H1 (cell line): ENCODE results near the gene GPSM3. TPM values are rescaled to one million over a fixed set of nuclear protein-coding genes. Genes with fewer than 3 reads are reported as not detected.

Experiments used
- CTCF ChIA-PET: fragments of 300-600 bp; sonication (Branson Sonifier 250); formaldehyde crosslinking; loops from one replicate; lab custom pipeline; 2021; ENCODE audit not compliant: partially characterized antibody; lab: Charles Lee
- POLR2A ChIA-PET: fragments of 300-600 bp; sonication (Branson Sonifier 250); formaldehyde crosslinking; loops from one replicate; lab custom pipeline; 2021; ENCODE audit warnings: inconsistent platforms; ENCODE audit not compliant: partially characterized antibody; lab: Charles Lee
- DNase-seq, 2 experiments: peaks; one replicate each; pipeline versions ENCODE4 v3.0.0 to v3.0.0-alpha.2; 2010 to 2022; ENCODE audit warnings: low spot score in 2 of 2, low read depth in 1 of 2, mixed read lengths in 1 of 2
- FAIRE-seq: peaks from 2 replicates; lab custom pipeline; 2011; peaks lifted over from hg19 to GRCh38; lab: Jason Lieb, UNC
- H2AFZ ChIP-seq: 2 replicates; pipeline ENCODE4 v1.8.1; 2012; ENCODE audit warnings: low read length, inconsistent platforms
- H2AK5ac ChIP-seq: 2 replicates; pipeline ENCODE4 v1.6.1; 2013; ENCODE audit warnings: low read depth, low read length
- H2BK120ac ChIP-seq: replicated peaks from 2 replicates; pipeline ENCODE3; 2013; ENCODE audit warnings: low read depth, low read length, inconsistent platforms
- H2BK12ac ChIP-seq: 2 replicates; pipeline ENCODE4 v1.6.1; 2013; ENCODE audit warnings: low read depth, low read length
- H2BK15ac ChIP-seq: 2 replicates; pipeline ENCODE4 v1.6.1; 2013; ENCODE audit warnings: low read length
- H2BK20ac ChIP-seq: 2 replicates; pipeline ENCODE4 v1.6.1; 2013; ENCODE audit warnings: low read length
- H2BK5ac ChIP-seq: 2 replicates; pipeline ENCODE4 v1.6.1; 2013; ENCODE audit warnings: low read depth, low read length
- H3K14ac ChIP-seq: 2 replicates; pipeline ENCODE4 v1.6.1; 2013; ENCODE audit warnings: inconsistent platforms; ENCODE audit not compliant: insufficient read length
- H3K18ac ChIP-seq: 2 replicates; pipeline ENCODE4 v1.6.1; 2013; ENCODE audit warnings: low read length; ENCODE audit errors: extremely low read depth
- H3K23ac ChIP-seq: 2 replicates; pipeline ENCODE4 v1.6.1; 2013; ENCODE audit warnings: inconsistent platforms; ENCODE audit not compliant: insufficient read length
- H3K23me2 ChIP-seq: 2 replicates; pipeline ENCODE4 v1.6.1; 2013; ENCODE audit warnings: low read depth, low read length
- H3K27ac ChIP-seq: 2 replicates; pipeline ENCODE4 v1.6.1; 2011; ENCODE audit warnings: low read depth, low read length, inconsistent platforms
- H3K27me3 ChIP-seq, 4 experiments: replicated peaks in 1 of 4; 1 replicate in 1 of 4; 2 replicates in 3 of 4; pipeline versions ENCODE4 v1.6.1 to v1.8.1; 2011 to 2013; ENCODE audit warnings: low read length in 3 of 4, mild to moderate bottlenecking in 3 of 4, inconsistent platforms in 2 of 4, mixed read lengths in 2 of 4, moderate library complexity in 1 of 4; ENCODE audit not compliant: control insufficient read depth in 3 of 4, insufficient read depth in 3 of 4; ENCODE audit errors: extremely low read depth in 1 of 4
- H3K36me3 ChIP-seq, 4 experiments: 2 replicates each; pipeline versions ENCODE4 v1.6.1 to v1.8.1; 2011 to 2013; ENCODE audit warnings: mild to moderate bottlenecking in 4 of 4, low read length in 3 of 4, moderate library complexity in 2 of 4, control low read depth in 1 of 4, inconsistent platforms in 1 of 4; ENCODE audit not compliant: insufficient read depth in 4 of 4, control insufficient read depth in 2 of 4
- H3K4ac ChIP-seq: replicated peaks from 2 replicates; pipeline ENCODE3; 2013; ENCODE audit warnings: low read length, low read depth, mixed read lengths, inconsistent platforms; ENCODE audit not compliant: insufficient read length
- H3K4me1 ChIP-seq, 4 experiments: replicated peaks in 1 of 4; 1 replicate in 1 of 4; 2 replicates in 3 of 4; pipeline versions ENCODE4 v1.6.1 to v1.8.1; 2011 to 2013; ENCODE audit warnings: low read length in 3 of 4, inconsistent platforms in 2 of 4, mixed read lengths in 1 of 4; ENCODE audit not compliant: insufficient read depth in 4 of 4, control insufficient read depth in 3 of 4
- H3K4me2 ChIP-seq, 2 experiments: 2 replicates each; pipeline versions ENCODE4 v1.6.1 to v1.8.1; 2011 to 2013; ENCODE audit warnings: low read depth in 2 of 2, low read length in 2 of 2, control low read depth in 1 of 2, inconsistent platforms in 1 of 2, mild to moderate bottlenecking in 1 of 2; ENCODE audit not compliant: insufficient read depth in 1 of 2
- H3K4me3 ChIP-seq, 4 experiments: fragments of 200-600, 300-600 bp in 1 of 4; sonication (generic), shearing (Covaris generic), sonication (Bioruptor Twin) in 1 of 4; 2 replicates each; pipeline versions ENCODE4 v1.5.1 to v1.8.1; 2011 to 2016; ENCODE audit warnings: low read length in 4 of 4, low read depth in 3 of 4, control low read depth in 2 of 4, inconsistent platforms in 2 of 4, mild to moderate bottlenecking in 2 of 4, mixed read lengths in 1 of 4, moderate library complexity in 1 of 4; ENCODE audit not compliant: insufficient read depth in 2 of 4; ENCODE audit errors: extremely low read depth in 1 of 4
- H3K56ac ChIP-seq: replicated peaks from 2 replicates; pipeline ENCODE3; 2013; ENCODE audit warnings: low read depth, mild to moderate bottlenecking, mixed read lengths, low read length, inconsistent platforms; ENCODE audit not compliant: insufficient read length
- H3K79me1 ChIP-seq: 2 replicates; pipeline ENCODE4 v1.6.1; 2013; ENCODE audit warnings: low read depth, low read length, control low read depth
- H3K79me2 ChIP-seq, 2 experiments: 2 replicates each; pipeline versions ENCODE4 v1.6.1 to v1.8.1; 2012 to 2013; ENCODE audit warnings: low read length in 2 of 2, mild to moderate bottlenecking in 2 of 2, inconsistent platforms in 1 of 2; ENCODE audit not compliant: insufficient read depth in 2 of 2, control insufficient read depth in 1 of 2
- H3K9ac ChIP-seq, 4 experiments: replicated peaks in 1 of 4; 1 replicate in 1 of 4; 2 replicates in 3 of 4; pipeline versions ENCODE4 v1.6.1 to v1.8.1; 2011 to 2013; ENCODE audit warnings: low read depth in 3 of 4, low read length in 3 of 4, control low read depth in 2 of 4, mild to moderate bottlenecking in 2 of 4, moderate library complexity in 2 of 4, inconsistent platforms in 1 of 4; ENCODE audit errors: extremely low read depth in 1 of 4
- H3K9me3 ChIP-seq, 2 experiments: 2 replicates each; pipeline versions ENCODE4 v1.6.1 to v1.8.1; 2012 to 2013; ENCODE audit warnings: mild to moderate bottlenecking in 2 of 2, moderate library complexity in 2 of 2, control low read depth in 1 of 2, inconsistent platforms in 1 of 2, low read depth in 1 of 2, low read length in 1 of 2, mixed read lengths in 1 of 2; ENCODE audit not compliant: insufficient read depth in 2 of 2
- H4K20me1 ChIP-seq, 2 experiments: replicated peaks in 1 of 2; 2 replicates each; pipeline versions ENCODE3 to v1.8.1; 2011 to 2013; ENCODE audit warnings: inconsistent platforms in 2 of 2, low read length in 2 of 2, mild to moderate bottlenecking in 1 of 2; ENCODE audit not compliant: insufficient read depth in 2 of 2, control insufficient read depth in 1 of 2
- H4K5ac ChIP-seq: 2 replicates; pipeline ENCODE4 v1.6.1; 2013; ENCODE audit warnings: low read length, low read depth, mixed read lengths, inconsistent platforms; ENCODE audit not compliant: insufficient read length
- H4K8ac ChIP-seq: 2 replicates; pipeline ENCODE4 v1.8.0; 2013; ENCODE audit warnings: mild to moderate bottlenecking, moderate library complexity, low read length, inconsistent platforms; ENCODE audit not compliant: insufficient read depth; ENCODE audit errors: extremely low read depth
- H4K91ac ChIP-seq: replicated peaks from 2 replicates; pipeline ENCODE3; 2013; ENCODE audit warnings: low read length, mixed read lengths, inconsistent platforms; ENCODE audit not compliant: insufficient read length
- EP300 ChIP-seq, 2 experiments: IDR thresholded peaks; 1 replicate in 1 of 2; 2 replicates in 1 of 2; pipeline ENCODE4 v1.6.1; 2011 to 2012; ENCODE audit warnings: low read depth in 2 of 2, low read length in 2 of 2, mild to moderate bottlenecking in 2 of 2, borderline replicate concordance in 1 of 2, inconsistent platforms in 1 of 2, moderate library complexity in 1 of 2
- MAX ChIP-seq: IDR thresholded peaks from 2 replicates; pipeline ENCODE4 v1.6.1; 2012; ENCODE audit warnings: inconsistent platforms
- RAD21 ChIP-seq, 2 experiments: IDR thresholded peaks in 1 of 2; conservative IDR thresholded peaks in 1 of 2; 2 replicates each; pipeline ENCODE4 v1.6.1; 2011; ENCODE audit warnings: low read depth in 2 of 2, low read length in 2 of 2, improper control_type of control experiment in 1 of 2, inconsistent platforms in 1 of 2, mild to moderate bottlenecking in 1 of 2, moderate library complexity in 1 of 2
- RNF2 ChIP-seq: fragments of 200-900, 300-1000 bp; sonication (generic); IDR thresholded peaks from 2 replicates; pipeline ENCODE4 v1.7.1; 2016; ENCODE audit warnings: borderline replicate concordance, low read depth, mild to moderate bottlenecking, antibody characterized with exemption, low read length; ENCODE audit not compliant: poor library complexity, severe bottlenecking; ENCODE audit errors: missing control alignments
- RXRA ChIP-seq: IDR thresholded peaks from 2 replicates; pipeline ENCODE4 v1.6.1; 2011; ENCODE audit warnings: low read depth, mild to moderate bottlenecking, low read length, moderate library complexity; ENCODE audit not compliant: insufficient read depth
- SIRT6 ChIP-seq: IDR thresholded peaks from one replicate; pipeline ENCODE4 v1.7.1; 2012; ENCODE audit warnings: low read length, inconsistent platforms
- TAF1 ChIP-seq: IDR thresholded peaks from 2 replicates; pipeline ENCODE4 v1.6.1; 2011; ENCODE audit warnings: mild to moderate bottlenecking, low read depth, low read length
- TEAD4 ChIP-seq: IDR thresholded peaks from 2 replicates; pipeline ENCODE4 v1.6.1; 2012; ENCODE audit warnings: low read depth, low read length, inconsistent platforms, mixed read lengths
- YY1 ChIP-seq: IDR thresholded peaks from 2 replicates; pipeline ENCODE4 v1.6.1; 2011; ENCODE audit warnings: low read depth, mild to moderate bottlenecking, low read length
- polyA plus RNA-seq, 7 experiments: library from polyadenylated mRNA; depleted of rRNA in 3 of 7; stranded (reverse) in 5 of 7; unstranded in 2 of 7; fragments of >200 nt in 5 of 7; fragments of 200-250 nt in 2 of 7; gene quantifications; 1 replicate in 5 of 7; 2 replicates in 1 of 7; 4 replicates in 1 of 7; pipeline versions ENCODE4 v1.2.1 to v1.2.3, GENCODE V29; 2011 to 2013; ENCODE audit warnings: missing spikeins in 2 of 7, mixed read lengths in 2 of 7
- total RNA-seq: library from RNA; stranded (reverse); fragmentation: NEBNext Ultra II Directional; extraction: Animal tissue kit (Norgen Biotek cat#: 25700); gene quantifications from 2 replicates; pipeline ENCODE4 v1.2.1, GENCODE V29; 2021

The GPSM3 gene
- total and polyA plus RNA-seq, 2 of the 8 experiments (the other 6 are each of a cell fraction or from before 2014, with no cell fraction given), result 6.6 to 9.8 TPM

- Histone ChIP-seq H3K79me1 (0 out of 2 replicates have a peak, but pooled peaks cover 3% of the 10 kb centered on the region), H3K79me2 (peaks cover 0 to 5% of the 10 kb centered on the region in 2 experiments; a peak in 1 of 4 replicates), H4K5ac (no peak overlapping the region), H3K27ac (no peak overlapping the region), H4K20me1 (peaks cover 0 to 2% of the 10 kb centered on the region in 2 experiments), H2BK20ac (no peak overlapping the region), H3K56ac (no peak overlapping the region), H2BK120ac (no peak overlapping the region), H3K18ac (no peak overlapping the region), H3K4me3 (no peak overlapping the region), H3K36me3 (peaks cover 4 to 14% (median 10%) of the 10 kb centered on the region in 4 experiments; a peak in 6 of 8 replicates), H3K4me2 (no peak overlapping the region), H3K27me3 (peaks cover 0 to 1% (median under 1%) of the 10 kb centered on the region in 4 experiments; a peak in 2 of 7 replicates), H2BK15ac (no peak overlapping the region), H3K4ac (no peak overlapping the region), H2BK12ac (no peak overlapping the region), H3K4me1 (peaks cover 0 to 5% (median 3%) of the 10 kb centered on the region in 4 experiments), H2BK5ac (no peak overlapping the region), H2AK5ac (no peak overlapping the region), H2AFZ (no peak overlapping the region), H3K23ac (no peak overlapping the region), H4K91ac (no peak overlapping the region), H3K23me2 (peaks cover 11% of the 10 kb centered on the region), H3K9me3 (no peaks in the 10 kb centered on the region), H3K9ac (no peak overlapping the region), H4K8ac (no peak overlapping the region), H3K14ac (no peak overlapping the region)
- FAIRE-seq (no peak), DNase-seq (no peak)
- POLR2A ChIA-PET, result interaction anchor here (0.8 to 1.6 kb wide), 4 partner anchors 12 to 39 kb away, joined by 3 to 4 read pairs (median 3); partner anchors contain the start of gene AGPAT1
- CTCF ChIA-PET, result interaction anchor here (1.6 to 2.9 kb wide), 2 partner anchors 9 to 40 kb away, joined by 11 to 19 read pairs; no protein-coding TSS in a partner anchor
- no peak for TF ChIP-seq TEAD4
- no peak for TF ChIP-seq EP300 (IDR thresholded peaks at IDR 0.05; ENCODE audit: borderline replicate concordance in 1 of 2, low read depth in 2 of 2, low read length in 2 of 2)
- no peak for TF ChIP-seq RAD21 (IDR thresholded peaks at IDR 0.05 in 1 of 2, conservative IDR thresholded peaks at IDR 0.05 in 1 of 2; ENCODE audit: low read depth in 2 of 2, low read length in 2 of 2)
- no peak for TF ChIP-seq YY1
- TF ChIP-seq MAX, result no peak
- TF ChIP-seq RNF2, result no peak
- no peak for TF ChIP-seq RXRA
- no peak for TF ChIP-seq SIRT6
- TF ChIP-seq TAF1, result no peak
These were observed 34.4 kb downstream of the GPSM3 start for GRCh38 chr6:32158052-32158451.
